BLaER1 treated with 17β-estradiol and CSF1 and Interleukin-3, amounts not matched to agents 10 nM and 100 nM (cell line): Measurements from ENCODE around the gene PNKP.
A peak's percentile ranks its signal among the peaks of the same experiment; 100 is the strongest.

Experiments used
- H3K27ac ChIP-seq, 11 experiments: shearing (Covaris generic); formaldehyde crosslinking; 2 replicates each; pipeline ENCODE4 v1.8.1; 2022
- H3K27me3 ChIP-seq, 11 experiments: shearing (Covaris generic); formaldehyde crosslinking; 2 replicates each; pipeline ENCODE4 v1.8.1; 2022
- H3K36me3 ChIP-seq, 11 experiments: shearing (Covaris generic); formaldehyde crosslinking; 2 replicates each; pipeline ENCODE4 v1.8.1; 2022
- H3K4me1 ChIP-seq, 10 experiments: shearing (Covaris generic); formaldehyde crosslinking; 2 replicates each; pipeline ENCODE4 v1.8.1; 2022
- H3K4me2 ChIP-seq, 11 experiments: shearing (Covaris generic); formaldehyde crosslinking; 2 replicates each; pipeline ENCODE4 v1.8.1; 2022
- H3K4me3 ChIP-seq, 10 experiments: shearing (Covaris generic); formaldehyde crosslinking; 2 replicates each; pipeline ENCODE4 v1.8.1; 2022
- H3K9ac ChIP-seq, 11 experiments: shearing (Covaris generic); formaldehyde crosslinking; 2 replicates each; pipeline ENCODE4 v1.8.1; 2022
- H3K9me3 ChIP-seq, 11 experiments: shearing (Covaris generic); formaldehyde crosslinking; replicated peaks in 1 of 11; 2 replicates each; pipeline ENCODE4 v1.8.1; 2022
- H4K20me1 ChIP-seq, 11 experiments: shearing (Covaris generic); formaldehyde crosslinking; 2 replicates each; pipeline ENCODE4 v1.8.1; 2022
- Cebpa-rat ChIP-seq, 11 experiments: shearing (Covaris generic); IDR thresholded peaks; 2 replicates each; pipeline ENCODE4 v1.8.1; 2022

Gene PNKP

DNA sequence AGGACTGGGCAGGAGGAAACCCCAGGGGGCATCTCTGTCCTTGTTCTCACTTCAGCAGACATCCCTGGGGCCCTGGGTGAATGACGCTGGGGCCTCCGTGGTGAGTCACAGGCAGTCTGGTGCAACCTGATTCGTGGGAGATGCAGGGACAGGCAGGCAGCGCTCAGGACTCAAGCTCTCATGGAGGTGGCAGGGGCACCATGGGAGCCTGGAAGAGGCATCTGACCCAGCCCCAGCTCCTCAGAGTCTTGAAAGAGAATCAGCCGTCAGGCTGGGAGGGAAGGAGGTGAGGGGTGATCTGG lies 30.4 kb downstream of the PNKP start:
- peaks cover 88 to 98% (median 93%) of the 10 kb centered on the region in 11 experiments for H3K36me3 ChIP-seq
- H3K27ac ChIP-seq: 0 out of 22 replicates have a peak overlapping the region, but pooled peaks of 1 of the 11 experiments have one; percentile 15
- H3K4me2 ChIP-seq: no peak overlapping the region
- H3K4me1 ChIP-seq: peaks cover 7 to 31% (median 17%) of the 10 kb centered on the region in 10 experiments; a peak in 18 of 20 replicates
- no peak overlapping the region for H3K4me3 ChIP-seq
- H3K27me3 ChIP-seq: no peaks in the 10 kb centered on the region
- H3K9ac ChIP-seq: 0 out of 22 replicates have a peak overlapping the region, but pooled peaks of 2 of the 11 experiments have one; percentile 9 to 14
- H3K9me3 ChIP-seq: no peaks in the 10 kb centered on the region
- no peak for TF ChIP-seq Cebpa-rat (IDR thresholded peaks at IDR 0.05)
- peaks cover 0 to 69% (median 9%) of the 10 kb centered on the region in 11 experiments; a peak in 13 of 22 replicates for H4K20me1 ChIP-seq

DNA sequence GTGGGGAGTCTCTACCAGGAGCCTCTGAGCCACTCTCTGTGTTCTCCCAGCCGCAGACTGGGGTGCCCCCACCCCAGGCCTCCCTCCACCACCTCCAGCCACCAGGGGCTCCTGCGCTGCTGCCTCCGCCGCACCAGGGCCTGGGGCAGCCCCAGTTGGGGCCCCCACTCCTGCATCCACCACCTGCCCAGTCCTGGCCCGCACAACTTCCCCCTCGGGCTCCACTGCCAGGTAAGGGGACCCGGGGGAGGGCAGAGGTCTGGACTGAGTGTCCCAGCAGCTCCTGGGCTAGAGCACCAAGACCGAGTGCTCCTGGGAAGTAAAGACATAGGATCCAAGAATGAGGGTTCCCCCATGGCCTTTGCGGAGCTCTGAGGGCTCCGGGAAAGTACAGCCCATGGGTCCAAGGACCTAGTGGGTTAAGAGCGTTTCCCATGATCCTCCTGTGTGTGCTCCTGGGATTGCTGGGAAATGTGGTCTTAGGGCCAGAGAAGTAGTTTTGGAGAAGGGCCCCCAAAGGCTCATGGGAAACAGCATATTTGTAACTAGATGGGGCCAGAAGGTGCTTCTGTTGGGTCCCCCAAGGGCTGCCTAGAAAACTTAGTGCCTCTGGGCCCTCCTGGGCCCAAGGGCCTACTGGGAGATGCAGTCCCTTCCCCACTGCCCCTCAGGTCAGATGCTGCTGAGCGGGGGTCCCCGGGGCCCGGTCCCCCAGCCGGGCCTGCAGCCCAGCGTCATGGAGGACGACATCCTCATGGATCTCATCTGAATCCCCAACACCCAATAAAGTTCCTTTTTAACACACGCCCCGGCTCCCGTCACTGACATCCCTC lies 31.0 kb downstream of the PNKP start:
- Histone ChIP-seq H3K36me3 (peaks cover 93 to 100% (median 99%) of the 10 kb centered on the region in 11 experiments), H3K27me3 (no peaks in the 10 kb centered on the region), H3K9ac (peak overlapping the region in 2 of 11 experiments; percentile 9 to 14; a peak in 1 of 22 replicates), H4K20me1 (peaks cover 0 to 75% (median 12%) of the 10 kb centered on the region in 11 experiments; a peak in 15 of 22 replicates), H3K4me3 (no peak overlapping the region), H3K4me2 (no peak overlapping the region), H3K4me1 (peaks cover 9 to 37% (median 22%) of the 10 kb centered on the region in 10 experiments), H3K9me3 (no peaks in the 10 kb centered on the region), H3K27ac (0 out of 22 replicates have a peak overlapping the region, but pooled peaks of 1 of the 11 experiments have one; percentile 15)
- TF ChIP-seq Cebpa-rat (IDR thresholded peaks at IDR 0.05): no peak

DNA sequence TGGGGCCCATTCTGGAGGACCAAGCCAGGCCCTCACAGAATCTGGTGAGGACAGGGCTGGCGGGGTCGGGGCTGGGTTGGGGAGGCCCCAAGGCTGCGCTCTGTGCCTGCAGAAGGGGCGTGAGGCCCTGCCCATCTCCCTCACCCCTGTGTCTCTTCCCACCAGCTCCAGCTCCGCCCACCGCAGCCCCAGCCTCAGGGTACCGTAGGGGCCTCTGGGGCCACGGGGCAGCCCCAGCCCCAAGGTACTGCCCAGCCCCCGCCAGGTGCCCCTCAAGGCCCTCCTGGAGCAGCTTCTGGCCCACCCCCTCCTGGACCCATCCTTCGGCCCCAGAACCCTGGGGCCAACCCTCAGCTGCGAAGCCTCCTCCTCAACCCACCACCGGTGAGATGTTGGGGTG lies 31.8 kb downstream of the PNKP start:
- H3K36me3 ChIP-seq: peaks cover 95 to 100% (median 100%) of the 10 kb centered on the region in 11 experiments
- H3K4me2 ChIP-seq: no peak overlapping the region
- no peaks in the 10 kb centered on the region for H3K9me3 ChIP-seq
- peaks cover 0 to 83% (median 19%) of the 10 kb centered on the region in 11 experiments; a peak in 17 of 22 replicates for H4K20me1 ChIP-seq
- H3K27me3 ChIP-seq: no peaks in the 10 kb centered on the region
- H3K4me3 ChIP-seq: no peak overlapping the region
- no peak for TF ChIP-seq Cebpa-rat (IDR thresholded peaks at IDR 0.05)
- peaks cover 9 to 45% (median 28%) of the 10 kb centered on the region in 10 experiments for H3K4me1 ChIP-seq
- no peak overlapping the region for H3K27ac ChIP-seq
- no peak overlapping the region for H3K9ac ChIP-seq

DNA sequence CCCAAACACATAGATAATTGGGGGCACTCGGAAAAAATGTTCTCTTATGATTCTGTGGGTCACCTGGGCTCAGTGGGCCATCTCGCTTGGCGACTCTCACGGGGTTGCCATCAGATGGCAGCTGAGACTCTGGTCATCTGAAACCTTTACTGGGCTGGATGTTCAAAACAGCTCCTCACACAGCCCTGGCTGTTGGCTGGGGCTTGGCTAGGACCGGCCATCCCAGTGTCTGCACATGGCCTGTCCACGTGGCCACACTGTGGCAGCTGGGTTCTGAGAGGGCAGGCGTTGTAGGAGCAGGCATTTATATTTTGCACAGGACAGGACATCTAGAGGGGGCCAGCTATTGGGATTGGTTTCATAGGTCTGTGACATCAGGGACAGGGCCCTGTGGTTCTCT lies 33.8 kb downstream of the PNKP start:
- H3K27ac ChIP-seq: peak overlapping the region in 5 of 11 experiments; percentile 17 to 78 (median 68); a peak in 6 of 22 replicates

DNA sequence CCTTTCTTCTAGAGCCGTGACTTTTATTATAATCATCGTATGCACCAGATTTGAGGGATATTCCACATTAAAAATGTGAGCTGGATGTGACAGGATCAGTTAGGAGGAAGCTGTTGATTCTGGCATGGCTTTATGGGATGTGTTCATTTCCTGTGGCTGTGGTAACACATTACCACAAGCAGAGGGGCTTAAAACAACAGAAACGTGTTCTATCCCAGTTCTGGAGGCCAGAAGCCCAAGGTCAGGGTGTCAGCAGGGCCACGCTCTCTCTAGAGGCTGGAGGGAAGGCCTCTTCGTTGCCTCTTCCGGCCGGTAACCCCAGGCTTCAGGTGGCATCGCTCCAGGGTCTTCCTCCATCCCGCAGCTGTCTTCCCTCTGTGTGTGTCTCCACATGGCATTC lies 34.8 kb downstream of the PNKP start:
- peak overlapping the region in 10 of 11 experiments; percentile 14 to 94 (median 66); a peak in 18 of 22 replicates for H3K4me2 ChIP-seq
- H3K4me3 ChIP-seq: peak overlapping the region in 2 of 10 experiments; percentile 2 to 30; a peak in 1 of 20 replicates
- peak overlapping the region in 9 of 11 experiments; percentile 9 to 78 (median 62); a peak in 16 of 22 replicates for H3K27ac ChIP-seq
- H3K9me3 ChIP-seq: no peaks in the 10 kb centered on the region
- peaks cover 29 to 97% (median 47%) of the 10 kb centered on the region in 11 experiments for H4K20me1 ChIP-seq
- H3K27me3 ChIP-seq: no peaks in the 10 kb centered on the region
- H3K4me1 ChIP-seq: peaks cover 23 to 67% (median 47%) of the 10 kb centered on the region in 10 experiments
- TF ChIP-seq Cebpa-rat (IDR thresholded peaks at IDR 0.05): no peak
- peaks cover 90 to 100% (median 98%) of the 10 kb centered on the region in 11 experiments for H3K36me3 ChIP-seq
- H3K9ac ChIP-seq: peak overlapping the region in 10 of 11 experiments; percentile 19 to 69 (median 52); a peak in 15 of 22 replicates

More for the DNA sequence above, 33.8 kb downstream of the PNKP start:
- no peak for TF ChIP-seq Cebpa-rat (IDR thresholded peaks at IDR 0.05)
- no peaks in the 10 kb centered on the region for H3K9me3 ChIP-seq
- no peaks in the 10 kb centered on the region for H3K27me3 ChIP-seq
- peaks cover 93 to 100% (median 100%) of the 10 kb centered on the region in 11 experiments for H3K36me3 ChIP-seq
- H3K4me3 ChIP-seq: no peak overlapping the region
- H4K20me1 ChIP-seq: peaks cover 19 to 97% (median 37%) of the 10 kb centered on the region in 11 experiments
- H3K9ac ChIP-seq: peak overlapping the region in 3 of 11 experiments; percentile 12 to 69 (median 65); a peak in 5 of 22 replicates
- H3K4me2 ChIP-seq: peak overlapping the region in 3 of 11 experiments; percentile 80 to 94 (median 88); a peak in 2 of 22 replicates
- H3K4me1 ChIP-seq: peaks cover 23 to 65% (median 44%) of the 10 kb centered on the region in 10 experiments

DNA sequence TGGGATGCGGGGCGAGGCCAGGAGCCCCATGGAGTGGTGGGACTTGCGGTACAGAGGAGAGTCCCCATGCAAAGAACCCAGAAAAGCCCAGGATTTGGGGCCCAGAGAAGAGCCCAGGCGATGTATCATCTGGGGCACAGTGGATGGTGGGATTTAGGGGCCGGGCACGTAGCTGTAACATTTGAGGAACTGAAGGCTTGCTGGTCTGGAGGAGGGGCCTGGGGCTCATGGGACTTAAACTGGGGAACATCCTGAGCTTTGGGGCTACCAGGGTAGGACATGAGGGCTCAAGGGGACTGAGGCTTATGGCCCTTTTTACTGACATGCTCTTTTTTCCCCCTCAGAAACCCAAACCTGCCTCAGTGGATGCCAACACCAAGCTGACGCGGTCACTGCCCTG lies 35.8 kb downstream of the PNKP start:
- H3K9me3 ChIP-seq: no peaks in the 10 kb centered on the region
- H3K9ac ChIP-seq: peak overlapping the region in 4 of 11 experiments; percentile 29 to 65 (median 51); a peak in 4 of 22 replicates
- H3K4me2 ChIP-seq: peak overlapping the region in 8 of 11 experiments; percentile 40 to 94 (median 76); a peak in 14 of 22 replicates
- peaks cover 23 to 67% (median 44%) of the 10 kb centered on the region in 10 experiments for H3K4me1 ChIP-seq
- H3K36me3 ChIP-seq: peaks cover 90 to 100% (median 98%) of the 10 kb centered on the region in 11 experiments
- H3K4me3 ChIP-seq: no peak overlapping the region
- peak overlapping the region in 6 of 11 experiments; percentile 57 to 78 (median 70); a peak in 12 of 22 replicates for H3K27ac ChIP-seq
- H3K27me3 ChIP-seq: no peaks in the 10 kb centered on the region
- TF ChIP-seq Cebpa-rat (IDR thresholded peaks at IDR 0.05): no peak
- H4K20me1 ChIP-seq: peaks cover 38 to 97% (median 57%) of the 10 kb centered on the region in 11 experiments

DNA sequence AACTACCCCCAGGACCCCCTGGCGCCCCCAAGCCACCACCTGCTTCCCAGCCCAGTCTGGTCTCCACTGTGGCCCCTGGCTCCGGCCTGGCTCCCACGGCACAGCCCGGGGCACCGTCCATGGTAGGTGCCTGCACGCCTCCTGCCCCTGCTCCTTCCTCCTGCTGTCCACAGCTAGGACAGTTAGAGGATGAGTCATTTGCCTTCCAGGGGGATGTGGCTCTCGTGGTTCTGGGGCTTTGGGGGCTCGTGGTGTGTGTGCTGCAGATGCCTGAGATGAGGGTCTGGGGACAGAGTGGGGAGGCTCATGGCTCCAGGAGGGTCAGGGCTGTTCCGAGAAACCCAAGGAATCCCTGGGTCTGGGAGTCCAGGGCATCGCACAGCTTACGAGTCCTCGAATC lies 36.6 kb downstream of the PNKP start:
- Histone ChIP-seq H3K4me1 (peaks cover 23 to 65% (median 44%) of the 10 kb centered on the region in 10 experiments), H3K36me3 (peaks cover 81 to 100% (median 94%) of the 10 kb centered on the region in 11 experiments), H3K4me3 (no peak overlapping the region), H3K9me3 (no peaks in the 10 kb centered on the region), H3K27ac (peak overlapping the region in 4 of 11 experiments; percentile 25 to 78 (median 72); a peak in 7 of 22 replicates), H3K4me2 (peak overlapping the region in 8 of 11 experiments; percentile 3 to 94 (median 76); a peak in 12 of 22 replicates), H3K27me3 (no peaks in the 10 kb centered on the region), H3K9ac (peak overlapping the region in 4 of 11 experiments; percentile 39 to 65 (median 55); a peak in 3 of 22 replicates), H4K20me1 (peaks cover 43 to 97% (median 65%) of the 10 kb centered on the region in 11 experiments)
- TF ChIP-seq Cebpa-rat (IDR thresholded peaks at IDR 0.05): no peak

DNA sequence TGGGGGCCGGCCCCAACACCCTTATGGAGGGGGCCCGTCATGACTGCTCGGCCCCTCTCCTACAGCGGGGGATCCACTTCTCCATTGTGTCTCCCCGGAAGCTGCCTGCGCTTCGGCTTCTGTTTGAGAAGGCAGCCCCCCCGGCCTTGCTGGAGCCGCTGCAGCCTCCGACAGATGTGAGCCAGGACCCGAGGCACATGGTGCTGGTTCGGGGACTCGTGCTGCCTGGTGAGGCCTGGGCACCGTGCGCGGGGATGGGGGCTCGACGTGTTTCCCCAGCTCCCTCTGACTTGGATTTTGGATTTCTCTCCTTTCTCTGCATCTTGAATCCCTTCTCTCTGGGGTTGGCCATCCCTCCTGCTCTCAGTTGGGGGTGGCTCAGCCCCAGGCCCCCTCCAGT lies 37.7 kb downstream of the PNKP start:
- H3K9me3 ChIP-seq: no peaks in the 10 kb centered on the region
- no peak overlapping the region for H3K27ac ChIP-seq
- no peaks in the 10 kb centered on the region for H3K27me3 ChIP-seq
- H3K4me3 ChIP-seq: no peak overlapping the region
- peaks cover 43 to 100% (median 72%) of the 10 kb centered on the region in 11 experiments for H4K20me1 ChIP-seq
- peaks cover 73 to 98% (median 88%) of the 10 kb centered on the region in 11 experiments for H3K36me3 ChIP-seq
- H3K4me1 ChIP-seq: peaks cover 23 to 65% (median 44%) of the 10 kb centered on the region in 10 experiments
- peak overlapping the region in 9 of 11 experiments; percentile 5 to 94 (median 48); a peak in 12 of 22 replicates for H3K4me2 ChIP-seq
- no peak for TF ChIP-seq Cebpa-rat (IDR thresholded peaks at IDR 0.05)
- peak overlapping the region in 3 of 11 experiments; percentile 16 to 39 (median 29); a peak in 5 of 22 replicates for H3K9ac ChIP-seq
